ENCODE data around the gene CDC34. TPM values are rescaled to one million over a fixed set of nuclear protein-coding genes. Genes with fewer than 3 reads are reported as not detected.

Gene CDC34
- total and polyA plus RNA-seq, 9 of the 15 experiments (the other 6 are each of a cell fraction or from before 2014, with no cell fraction given), result 0.80 to 203 (median 65.5) TPM

DNA sequence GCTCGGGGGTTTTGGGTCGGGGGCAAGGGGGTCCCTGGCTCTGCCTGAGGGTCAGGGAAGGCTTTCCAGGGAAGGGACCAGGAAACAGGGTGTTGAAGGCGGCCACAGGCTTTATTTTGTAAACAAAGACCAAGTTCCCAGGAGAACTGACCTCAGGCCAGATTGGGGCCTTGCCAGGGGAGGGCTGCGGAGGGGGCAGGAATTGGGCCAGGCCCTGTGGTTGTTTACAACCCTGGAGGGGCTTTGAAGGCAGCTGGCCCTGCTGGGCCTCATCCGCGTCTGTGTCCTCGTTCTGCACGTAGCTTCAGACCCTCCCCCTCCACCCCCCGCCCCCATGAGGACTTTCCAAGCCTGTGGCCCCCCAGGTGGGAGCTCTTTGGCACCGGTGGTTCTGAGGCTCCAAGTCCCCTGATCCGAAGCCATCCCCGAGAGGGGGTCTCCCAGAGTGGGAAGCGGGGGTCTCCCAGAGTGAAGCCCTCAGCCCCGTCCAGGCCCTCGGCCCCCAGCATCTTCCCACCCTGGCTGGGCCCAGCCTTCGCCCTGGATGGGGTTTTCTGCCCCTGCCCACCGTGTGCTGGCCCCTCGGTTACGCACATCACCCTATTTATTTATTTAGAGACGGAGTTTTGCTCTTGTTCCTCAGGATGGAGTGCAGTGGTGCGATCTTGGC lies 27.3 kb downstream of the CDC34 start:
- Histone ChIP-seq H3K27ac (ENCODE audit: extremely low read depth, low read depth, low read length) (no peak overlapping the region), H2AFZ (ENCODE audit: low read depth, low read length) (no peak overlapping the region), H3K36me3 (ENCODE audit: control insufficient read depth, insufficient read depth, low read length) (no peaks in the 10 kb centered on the region), H3K79me2 (ENCODE audit: control insufficient read depth, insufficient read depth, low read length) (no peaks in the 10 kb centered on the region), H3K4me1 (replicated peaks in 1 of 2; ENCODE audit: control insufficient read depth in 2 of 2, insufficient read depth in 2 of 2, low read length in 2 of 2) (peaks cover 17 to 48% of the 10 kb centered on the region in 2 experiments; a peak in 4 of 5 replicates), H3K27me3 (ENCODE audit: control insufficient read depth in 2 of 2, insufficient read depth in 2 of 2, low read length in 2 of 2) (no peaks in the 10 kb centered on the region), H3K4me2 (ENCODE audit: insufficient read depth, low read length) (no peak overlapping the region), H3K9ac (ENCODE audit: insufficient read depth in 1 of 2, low read depth in 2 of 2, low read length in 2 of 2) (no peak overlapping the region), H3K9me1 (ENCODE audit: control insufficient read depth, insufficient read depth, low read length) (no peaks in the 10 kb centered on the region), H4K20me1 (replicated peaks; ENCODE audit: control insufficient read depth, insufficient read depth, low read length) (no peaks in the 10 kb centered on the region), H3K9me3 (replicated peaks; ENCODE audit: control insufficient read depth, insufficient read depth, low read depth, low read length) (no peaks in the 10 kb centered on the region; the same call in 1 of the 2 replicates), H3K4me3 (no peak overlapping the region)
- ChIA-PET CTCF (ENCODE audit: low intra/inter-chr PET ratio) (no interaction called here), POLR2A (interaction anchor here (0.5 to 0.6 kb wide), 2 partner anchors 16 to 56 kb away, joined by 4 to 5 read pairs; no protein-coding TSS in a partner anchor)
- TF ChIP-seq NFYB (IDR thresholded peaks at IDR 0.05; ENCODE audit: extremely low read depth, insufficient read length), result no peak
- 0 out of 2 replicates have a peak, but pooled peaks have one; percentile 42 for TF ChIP-seq POLR2G (IDR thresholded peaks at IDR 0.05; ENCODE audit: low read depth, low read length)
- TF ChIP-seq, protein P1, sequence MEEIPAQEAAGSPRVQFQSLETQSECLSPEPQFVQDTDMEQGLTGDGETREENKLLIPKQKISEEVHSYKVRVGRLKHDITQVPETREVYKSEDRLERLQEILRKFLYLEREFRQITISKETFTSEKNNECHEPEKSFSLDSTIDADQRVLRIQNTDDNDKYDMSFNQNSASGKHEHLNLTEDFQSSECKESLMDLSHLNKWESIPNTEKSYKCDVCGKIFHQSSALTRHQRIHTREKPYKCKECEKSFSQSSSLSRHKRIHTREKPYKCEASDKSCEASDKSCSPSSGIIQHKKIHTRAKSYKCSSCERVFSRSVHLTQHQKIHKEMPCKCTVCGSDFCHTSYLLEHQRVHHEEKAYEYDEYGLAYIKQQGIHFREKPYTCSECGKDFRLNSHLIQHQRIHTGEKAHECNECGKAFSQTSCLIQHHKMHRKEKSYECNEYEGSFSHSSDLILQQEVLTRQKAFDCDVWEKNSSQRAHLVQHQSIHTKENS (CRISPR knock-in tag; IDR thresholded peaks at IDR 0.05), result no peak
- TF ChIP-seq NFATC3 (IDR thresholded peaks at IDR 0.05), result no peak
- TF ChIP-seq, protein P2, sequence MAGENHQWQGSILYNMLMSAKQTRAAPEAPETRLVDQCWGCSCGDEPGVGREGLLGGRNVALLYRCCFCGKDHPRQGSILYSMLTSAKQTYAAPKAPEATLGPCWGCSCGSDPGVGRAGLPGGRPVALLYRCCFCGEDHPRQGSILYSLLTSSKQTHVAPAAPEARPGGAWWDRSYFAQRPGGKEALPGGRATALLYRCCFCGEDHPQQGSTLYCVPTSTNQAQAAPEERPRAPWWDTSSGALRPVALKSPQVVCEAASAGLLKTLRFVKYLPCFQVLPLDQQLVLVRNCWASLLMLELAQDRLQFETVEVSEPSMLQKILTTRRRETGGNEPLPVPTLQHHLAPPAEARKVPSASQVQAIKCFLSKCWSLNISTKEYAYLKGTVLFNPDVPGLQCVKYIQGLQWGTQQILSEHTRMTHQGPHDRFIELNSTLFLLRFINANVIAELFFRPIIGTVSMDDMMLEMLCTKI (IDR thresholded peaks at IDR 0.05; ENCODE audit: partially characterized antibody), result no peak
- TF ChIP-seq NFE2 (IDR thresholded peaks at IDR 0.05; ENCODE audit: low read depth), result no peak
- TF ChIP-seq CBX2 (IDR thresholded peaks at IDR 0.05; ENCODE audit: insufficient read depth, low read length, poor library complexity, severe bottlenecking), result no peak
- TF ChIP-seq BMI1 (IDR thresholded peaks at IDR 0.05; ENCODE audit: low read length), result no peak
- TF ChIP-seq ZBTB8A (IDR thresholded peaks at IDR 0.05; ENCODE audit: partially characterized antibody), result no peak
- no peak for DNase-seq (ENCODE audit: extremely low read depth in 1 of 4, low spot score in 3 of 4)
- no peak for ATAC-seq
- 91% methylated on average over 16 of the region's 21 CpGs for WGBS (ENCODE audit: insufficient coverage, low coverage, missing lambda C conversion rate)
- BruUV-seq (replicated peaks), result no TSS peak
- intact Hi-C loops (cut with micrococcal nuclease) (no loop called here), in situ Hi-C loops (cut with MboI) (no loop called here)
- no peak for FAIRE-seq

Measured in K562 (cell line).